Fibroblast of lung (primary cell): ENCODE data around the gene RTN4RL1. TPM values are rescaled to one million over a fixed set of nuclear protein-coding genes. Genes with fewer than 3 reads are reported as not detected.

Experiments
- DNase-seq, 2 donors: peaks; one replicate each; pipeline versions ENCODE4 v3.0.0 to v3.0.0-alpha.2; 2010; ENCODE audit warnings: low read depth in 2 of 2
- H2AFZ ChIP-seq: 2 replicates; pipeline ENCODE4 v1.5.1; 2012; ENCODE audit warnings: low read length, control low read depth, inconsistent platforms
- H3K27ac ChIP-seq: 2 replicates; pipeline ENCODE4 v1.5.1; 2011; ENCODE audit warnings: low read length, control low read depth; ENCODE audit not compliant: insufficient read depth
- H3K27me3 ChIP-seq: 2 replicates; pipeline ENCODE4 v1.5.1; 2011; ENCODE audit warnings: mild to moderate bottlenecking, low read length; ENCODE audit not compliant: control insufficient read depth, insufficient read depth
- H3K36me3 ChIP-seq: 2 replicates; pipeline ENCODE4 v1.5.1; 2011; ENCODE audit warnings: low read length; ENCODE audit not compliant: control insufficient read depth, insufficient read depth
- H3K4me1 ChIP-seq: 2 replicates; pipeline ENCODE4 v1.5.1; 2011; ENCODE audit warnings: low read length; ENCODE audit not compliant: control insufficient read depth, insufficient read depth; ENCODE audit errors: extremely low read depth
- H3K4me2 ChIP-seq: 2 replicates; pipeline ENCODE4 v1.5.1; 2011; ENCODE audit warnings: low read length, control low read depth; ENCODE audit not compliant: insufficient read depth; ENCODE audit errors: extremely low read depth
- H3K4me3 ChIP-seq, 4 experiments: fragments of 200-600 bp in 1 of 4; sonication (generic) in 1 of 4; replicated peaks in 1 of 4; 2 replicates each; pipeline ENCODE4 v1.5.1; 2011 to 2016; ENCODE audit warnings: low read length in 4 of 4, low read depth in 3 of 4, mild to moderate bottlenecking in 3 of 4, control low read depth in 2 of 4, inconsistent platforms in 1 of 4, mixed read lengths in 1 of 4; ENCODE audit not compliant: insufficient read depth in 1 of 4; ENCODE audit errors: control extremely low read depth in 1 of 4
- H3K79me2 ChIP-seq: 2 replicates; pipeline ENCODE4 v1.5.1; 2012; ENCODE audit warnings: mild to moderate bottlenecking, low read length, inconsistent platforms; ENCODE audit not compliant: control insufficient read depth, insufficient read depth
- H3K9ac ChIP-seq: 2 replicates; pipeline ENCODE4 v1.5.1; 2011; ENCODE audit warnings: mild to moderate bottlenecking, low read length, control low read depth; ENCODE audit not compliant: insufficient read depth
- H3K9me3 ChIP-seq: 2 replicates; pipeline ENCODE4 v1.5.1; 2012; ENCODE audit warnings: low read depth, low read length; ENCODE audit not compliant: control insufficient read depth, insufficient read depth
- H4K20me1 ChIP-seq: 2 replicates; pipeline ENCODE4 v1.5.1; 2011; ENCODE audit warnings: low read length; ENCODE audit not compliant: control insufficient read depth, insufficient read depth; ENCODE audit errors: extremely low read depth
- CTCF ChIP-seq, 2 donors: IDR thresholded peaks in 1 of 2; conservative IDR thresholded peaks in 1 of 2; 1 replicate in 1 of 2; 2 replicates in 1 of 2; pipeline ENCODE4 v1.5.1; 2011 to 2012; ENCODE audit warnings: low read length in 2 of 2, control low read depth in 1 of 2, inconsistent platforms in 1 of 2, low read depth in 1 of 2, mild to moderate bottlenecking in 1 of 2
- EZH2 ChIP-seq: IDR thresholded peaks from 2 replicates; pipeline ENCODE4 v1.5.1; 2012; ENCODE audit warnings: low read length, control low read depth, mild to moderate bottlenecking; ENCODE audit errors: missing control alignments
- polyA plus RNA-seq, 2 donors: library from polyadenylated mRNA; depleted of rRNA in 1 of 2; stranded (reverse) in 1 of 2; unstranded in 1 of 2; fragments of >200 nt; gene quantifications; 2 replicates each; pipeline ENCODE4 v1.2.1, GENCODE V29; 2011 to 2012; ENCODE audit warnings: missing spikeins in 1 of 2
- total RNA-seq: library from RNA; depleted of rRNA; stranded (reverse); fragments of >200 nt; gene quantifications from 2 replicates; pipeline ENCODE4 v1.2.1, GENCODE V29; 2014

The RTN4RL1 gene
- total and polyA plus RNA-seq, 2 donors (not counting 1 experiment from before 2014, with no cell fraction given) = 0.39 to 0.83 TPM

- H4K20me1 ChIP-seq = no peaks in the 10 kb centered on the region
- H3K27ac ChIP-seq = peak overlapping the region; percentile 89
- peak; percentile 73 to 74 for DNase-seq
- H3K4me1 ChIP-seq = peaks cover 22% of the 10 kb centered on the region
- peak overlapping the region; percentile 85 for H3K4me2 ChIP-seq
- no peaks in the 10 kb centered on the region for H3K27me3 ChIP-seq
- peak overlapping the region; percentile 90 for H3K9ac ChIP-seq
- no peak for TF ChIP-seq CTCF (conservative IDR thresholded peaks at IDR 0.05 in 1 of 2, IDR thresholded peaks at IDR 0.05 in 1 of 2; ENCODE audit: low read depth in 1 of 2, low read length in 2 of 2)
- TF ChIP-seq EZH2 = no peak
- peaks cover 63% of the 10 kb centered on the region for H3K79me2 ChIP-seq
- no peaks in the 10 kb centered on the region for H3K9me3 ChIP-seq
- H2AFZ ChIP-seq = no peak overlapping the region
- peak overlapping the region; percentile 57 to 88 (median 75) for H3K4me3 ChIP-seq
- H3K36me3 ChIP-seq = peaks cover 33% of the 10 kb centered on the region
Measured at GRCh38 chr17:2056206-2057174, 31.4 kb upstream of the RTN4RL1 start.

GRCh38 chr17:2055292-2056205, 30.4 kb upstream of the RTN4RL1 start:
- no peaks in the 10 kb centered on the region for H4K20me1 ChIP-seq
- peaks cover 25% of the 10 kb centered on the region for H3K36me3 ChIP-seq
- H3K4me2 ChIP-seq = peak overlapping the region; percentile 85
- peaks cover 54% of the 10 kb centered on the region for H3K79me2 ChIP-seq
- H3K4me3 ChIP-seq = peak overlapping the region; percentile 57 to 88 (median 78)
- no peak for TF ChIP-seq CTCF (conservative IDR thresholded peaks at IDR 0.05 in 1 of 2, IDR thresholded peaks at IDR 0.05 in 1 of 2; ENCODE audit: low read depth in 1 of 2, low read length in 2 of 2)
- no peak for TF ChIP-seq EZH2
- no peak overlapping the region for H2AFZ ChIP-seq
- H3K9ac ChIP-seq = peak overlapping the region; percentile 93
- H3K27ac ChIP-seq = peak overlapping the region; percentile 89
- peak in 1 of 2 donors; percentile 67 for DNase-seq
- no peaks in the 10 kb centered on the region for H3K9me3 ChIP-seq
- H3K27me3 ChIP-seq = no peaks in the 10 kb centered on the region
- H3K4me1 ChIP-seq = peaks cover 12% of the 10 kb centered on the region
